Measurements from ENCODE around the gene SYNJ2.

SYNJ2 gene

DNA sequence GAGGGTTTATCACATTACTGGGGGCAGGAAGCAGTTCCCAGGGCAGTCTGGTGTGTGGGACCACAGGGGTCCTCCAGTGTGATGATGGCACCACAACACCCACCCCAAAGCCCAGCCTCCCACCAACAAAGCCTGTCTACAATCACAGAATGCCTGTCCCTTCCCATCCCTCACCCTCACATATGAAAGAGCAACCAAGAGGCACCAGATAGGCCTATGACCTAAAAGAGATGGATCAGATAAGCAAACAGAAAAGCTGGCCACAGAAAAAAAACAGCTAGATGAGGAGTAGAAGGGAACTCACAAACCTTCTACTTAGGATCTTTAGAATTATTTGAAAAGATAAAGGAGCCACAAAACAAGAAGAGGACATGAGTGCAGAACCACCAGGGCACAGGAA is 132.1 kb downstream of the SYNJ2 start:
- DNase-seq (ENCODE audit: low read depth in 1 of 2, low spot score in 1 of 2), result no peak

DNA sequence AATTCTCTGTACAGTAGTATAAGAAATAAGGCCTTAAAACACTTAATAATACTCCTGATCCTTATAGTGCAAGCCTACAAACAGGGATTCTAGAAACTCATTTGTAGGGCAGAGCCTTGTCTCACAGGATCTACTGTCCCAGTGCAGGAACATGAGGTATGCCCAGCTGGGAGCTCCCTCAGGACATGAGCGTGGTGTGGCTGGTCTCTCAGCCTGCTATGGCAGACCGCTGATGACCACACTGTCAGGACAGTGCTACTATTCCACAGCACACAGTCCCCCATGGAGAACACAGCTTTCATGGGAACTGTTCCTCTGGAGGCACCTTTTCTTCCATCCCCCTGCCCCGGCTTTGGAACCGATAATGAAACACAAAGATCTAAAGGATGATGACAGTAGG is 133.4 kb downstream of the SYNJ2 start:
- DNase-seq (ENCODE audit: low read depth in 1 of 2, low spot score in 1 of 2), result no peak

DNA sequence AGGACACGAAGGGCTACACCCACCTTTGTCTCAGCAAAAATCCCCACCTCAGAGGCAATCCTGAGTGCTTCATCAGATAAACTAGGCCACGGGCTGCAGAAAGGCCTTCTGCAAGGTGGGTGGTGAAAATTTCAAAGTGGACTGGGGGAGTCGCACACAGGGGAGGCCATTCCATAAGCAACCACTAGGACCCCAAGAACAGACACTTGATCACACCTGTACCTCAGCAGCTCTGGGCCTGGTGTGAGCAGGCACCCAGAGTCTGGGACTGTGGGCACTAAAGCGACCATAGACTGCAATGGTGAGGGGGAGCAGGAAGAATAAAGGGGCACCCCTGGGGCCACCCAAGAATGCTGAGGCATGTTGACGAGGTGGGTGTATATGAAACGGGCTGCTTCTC is 133.8 kb downstream of the SYNJ2 start:
- DNase-seq (ENCODE audit: low read depth in 1 of 2, low spot score in 1 of 2), result no peak

- no peak for DNase-seq (ENCODE audit: low read depth in 1 of 2, low spot score in 1 of 2)
These were observed 137.2 kb downstream of the SYNJ2 start for GRCh38 chr6:158118886-158119285.

GRCh38 chr6:158121335-158121734 is 139.7 kb downstream of the SYNJ2 start:
- no peak for DNase-seq (ENCODE audit: low read depth in 1 of 2, low spot score in 1 of 2)

DNA sequence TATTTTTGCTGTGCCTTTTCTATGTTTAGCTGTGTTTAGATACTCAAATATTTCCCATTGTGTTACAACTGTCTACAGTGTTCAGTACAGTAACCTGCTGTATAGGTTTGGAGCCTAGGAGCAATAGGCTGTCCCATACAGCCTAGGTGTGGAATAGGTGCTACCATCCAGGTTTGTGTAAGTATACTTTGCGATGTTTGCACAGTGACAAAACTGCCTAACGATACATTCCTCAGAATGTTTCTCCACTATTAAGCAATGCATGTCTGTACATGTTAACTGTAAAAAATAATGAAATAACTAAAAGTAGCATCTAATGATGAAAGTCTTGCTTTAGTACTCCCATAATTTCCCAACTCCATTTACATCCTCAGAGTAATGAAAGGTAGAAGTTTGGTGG is 140.4 kb downstream of the SYNJ2 start:
- no peak for DNase-seq (ENCODE audit: low read depth in 1 of 2, low spot score in 1 of 2)

DNA sequence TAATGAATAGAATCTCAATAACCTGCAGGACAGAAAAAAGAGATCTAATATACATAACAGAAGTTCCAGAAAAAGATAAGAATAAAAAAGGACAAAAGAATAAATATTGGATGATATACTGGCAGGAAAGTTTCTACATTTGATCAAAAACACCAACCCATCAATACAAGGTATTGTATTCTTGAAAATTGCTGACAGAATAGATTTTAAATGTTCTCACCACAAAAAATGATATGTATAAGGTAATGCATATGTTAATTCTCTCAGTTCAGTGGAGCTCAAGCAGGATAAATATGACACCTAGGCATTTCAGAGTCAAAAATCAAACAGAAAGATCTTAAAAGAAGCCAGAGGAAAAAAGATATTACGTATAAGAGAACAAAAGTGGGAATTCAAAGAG is 142.6 kb downstream of the SYNJ2 start:
- no peak for DNase-seq (ENCODE audit: low read depth in 1 of 2, low spot score in 1 of 2)

DNA sequence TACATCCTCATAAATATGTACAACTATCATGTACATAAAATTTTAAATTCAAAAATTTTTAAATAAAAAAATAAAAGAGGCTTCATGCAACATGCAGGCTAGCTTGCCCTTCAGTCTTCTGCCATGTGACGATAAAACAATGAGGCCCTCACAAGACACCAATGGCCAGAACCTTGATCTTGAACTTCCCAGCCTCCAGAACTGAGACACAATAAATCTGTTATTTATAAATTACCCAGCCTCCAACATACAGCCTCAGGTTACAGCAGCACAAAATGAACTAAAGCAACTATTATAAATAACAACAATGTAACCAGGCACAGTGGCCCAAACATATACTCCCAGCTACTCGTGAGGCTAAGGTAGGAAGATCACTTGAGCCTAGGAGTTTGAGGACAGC is 143.6 kb downstream of the SYNJ2 start:
- no peak for DNase-seq (ENCODE audit: low read depth in 1 of 2, low spot score in 1 of 2)

- no peak for DNase-seq (ENCODE audit: low read depth in 1 of 2, low spot score in 1 of 2)
These were observed 150.3 kb downstream of the SYNJ2 start for GRCh38 chr6:158131926-158132325.

GRCh38 chr6:158142789-158143188 is 161.1 kb downstream of the SYNJ2 start:
- no peak for DNase-seq (ENCODE audit: low read depth in 1 of 2, low spot score in 1 of 2)

DNA sequence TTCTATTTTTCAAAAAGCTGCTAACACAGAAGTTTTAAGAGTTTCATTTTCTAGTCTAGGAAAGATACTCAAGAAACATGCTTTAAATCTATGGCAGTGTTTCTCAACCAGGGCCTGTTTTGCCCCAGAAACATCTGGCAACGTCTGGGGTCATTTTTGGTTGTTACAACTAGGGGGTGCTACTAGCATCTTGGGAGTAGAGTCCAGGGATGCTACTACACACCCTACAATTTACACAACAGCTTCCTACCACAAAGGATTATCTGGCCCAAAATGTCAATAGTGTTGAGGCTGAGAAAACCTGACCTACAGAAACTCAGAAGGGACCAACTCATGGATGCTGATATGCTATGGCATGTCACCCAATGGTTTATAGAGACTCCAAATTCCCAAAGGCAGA is 162.0 kb downstream of the SYNJ2 start:
- DNase-seq (ENCODE audit: low read depth in 1 of 2, low spot score in 1 of 2), result no peak

All from activated T-helper 1 cell treated with anti-CD3 and anti-CD28 coated beads, Interleukin-2, amount 50 U/mL, for 16 hours (primary cell).